Panc1 (cell line): Measurements from ENCODE around the gene RCSD1.

Experiments
- CTCF ChIP-seq: fragments of 450-650 bp; IDR thresholded peaks from 2 replicates; pipeline ENCODE4 v1.5.1; 2017; ENCODE audit warnings: mild to moderate bottlenecking
- POLR2AphosphoS5 ChIP-seq: IDR thresholded peaks from 2 replicates; pipeline ENCODE4 v1.6.1; 2012; ENCODE audit warnings: mild to moderate bottlenecking, low read depth, low read length, moderate library complexity
- REST ChIP-seq, 2 experiments: IDR thresholded peaks; 2 replicates each; pipeline ENCODE4 v1.6.1; 2011 to 2012; ENCODE audit warnings: low read depth in 2 of 2, control low read depth in 1 of 2, low read length in 1 of 2, mild to moderate bottlenecking in 1 of 2, moderate library complexity in 1 of 2; ENCODE audit not compliant: insufficient read depth in 1 of 2

- TF ChIP-seq POLR2AphosphoS5 = no peak
- no peak for TF ChIP-seq REST (IDR thresholded peaks at IDR 0.05; ENCODE audit: insufficient read depth in 1 of 2, low read depth in 2 of 2, low read length in 1 of 2)
- no peak for TF ChIP-seq CTCF
These were observed 15.2 kb upstream of the RCSD1 start for GRCh38 chr1:167614851-167615250.
